ENCODE measurements around the gene PHLDA1.

GRCh38 chr12:76042147-76042546 lies 10.6 kb upstream of the PHLDA1 start:
- TF ChIP-seq TAF1 (IDR thresholded peaks at IDR 0.05; ENCODE audit: low read depth, low read length), result no peak
- TF ChIP-seq POLR2A (IDR thresholded peaks at IDR 0.05; ENCODE audit: low read depth, low read length), result no peak
- TF ChIP-seq POLR2AphosphoS5 (IDR thresholded peaks at IDR 0.05; ENCODE audit: low read depth, low read length), result no peak
- TF ChIP-seq SPI1 (IDR thresholded peaks at IDR 0.05; ENCODE audit: low read depth, low read length), result no peak
- TF ChIP-seq PAX5 (IDR thresholded peaks at IDR 0.05; ENCODE audit: insufficient read depth, low read length, severe bottlenecking), result no peak
